Measurements from ENCODE around the gene UTP25. TPM values are rescaled to one million over a fixed set of nuclear protein-coding genes. Genes with fewer than 3 reads are reported as not detected.

Gene UTP25, protein sequence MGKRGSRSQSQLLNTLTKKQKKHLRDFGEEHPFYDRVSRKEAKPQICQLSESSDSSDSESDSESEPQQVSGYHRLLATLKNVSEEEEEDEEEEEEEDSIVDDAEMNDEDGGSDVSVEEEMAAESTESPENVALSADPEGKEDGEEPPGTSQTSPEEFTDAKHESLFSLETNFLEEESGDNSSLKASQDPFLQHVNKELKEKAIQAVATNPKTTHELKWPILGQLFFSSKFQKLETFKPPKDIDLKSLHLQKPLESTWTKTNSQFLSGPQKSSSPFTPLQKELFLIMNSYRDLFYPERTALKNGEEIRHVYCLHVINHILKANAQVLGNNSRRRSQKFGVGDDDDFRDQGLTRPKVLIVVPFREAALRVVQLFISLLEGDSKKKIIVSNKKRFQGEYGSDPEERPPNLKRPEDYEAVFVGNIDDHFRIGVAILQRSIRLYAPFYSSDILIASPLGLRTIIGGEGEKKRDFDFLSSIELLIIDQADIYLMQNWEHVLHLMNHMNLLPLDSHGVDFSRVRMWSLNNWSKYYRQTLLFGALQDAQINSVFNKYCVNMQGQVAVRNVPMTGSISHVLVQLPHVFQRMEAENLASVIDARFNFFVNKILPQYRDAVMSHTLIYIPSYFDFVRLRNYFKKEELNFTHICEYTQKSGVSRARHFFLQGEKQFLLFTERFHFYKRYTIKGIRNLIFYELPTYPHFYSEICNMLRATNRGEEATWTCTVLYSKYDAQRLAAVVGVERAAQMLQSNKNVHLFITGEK
- 3.6 and 5.9 TPM in 2 replicates for total RNA-seq

DNA sequence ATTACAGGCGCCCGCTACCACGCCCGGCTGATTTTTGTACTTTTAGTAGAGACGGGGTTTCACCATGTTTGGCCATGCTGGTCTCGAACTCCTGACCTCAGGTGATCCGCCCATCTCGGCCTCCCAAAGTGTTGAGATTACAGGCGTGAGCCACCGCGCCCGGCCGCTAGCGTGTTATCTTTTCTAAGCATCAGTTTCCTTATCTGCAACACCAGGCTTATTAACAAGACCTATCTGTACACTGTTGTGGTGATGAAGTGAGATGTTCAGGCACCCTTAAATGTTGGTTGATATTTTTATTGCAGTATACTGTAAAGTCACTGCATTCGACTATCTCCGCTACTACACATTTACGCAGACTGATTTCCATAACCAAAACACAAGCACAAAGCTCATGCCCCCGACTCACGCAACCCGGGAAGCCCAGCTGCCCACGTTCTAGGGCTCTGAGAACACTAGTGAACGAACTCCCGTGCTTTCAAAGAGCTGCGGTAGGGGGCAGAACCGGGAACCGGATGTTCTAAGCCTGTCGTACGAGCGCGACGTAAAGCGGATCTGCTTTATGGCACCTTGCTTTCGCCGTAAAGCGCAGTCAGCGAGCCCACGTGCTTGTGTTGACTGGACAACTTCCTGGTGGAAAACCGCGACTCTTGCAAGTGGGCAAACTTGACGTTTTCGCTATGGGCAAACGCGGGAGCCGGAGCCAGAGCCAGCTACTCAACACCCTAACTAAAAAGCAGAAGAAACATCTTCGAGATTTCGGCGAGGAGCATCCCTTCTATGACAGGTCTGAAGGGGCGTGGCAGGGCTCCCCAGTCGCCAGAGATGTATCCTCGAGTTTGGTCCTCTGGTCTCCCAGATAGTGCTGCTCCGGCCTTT is at the start of gene UTP25:
TSS of gene UTP25 (plus strand) at position 589 of the 879 bp plus-strand sequence. CDS start at position 681, 92 bp downstream.

GRCh38 chr1:209784265-209785169 is 43.3 kb upstream of the UTP25 start, which contains the start of gene C1orf74:
TSS of gene C1orf74 (minus strand) at chr1:209784559. CDS start at chr1:209783634, 925 bp downstream.

DNA sequence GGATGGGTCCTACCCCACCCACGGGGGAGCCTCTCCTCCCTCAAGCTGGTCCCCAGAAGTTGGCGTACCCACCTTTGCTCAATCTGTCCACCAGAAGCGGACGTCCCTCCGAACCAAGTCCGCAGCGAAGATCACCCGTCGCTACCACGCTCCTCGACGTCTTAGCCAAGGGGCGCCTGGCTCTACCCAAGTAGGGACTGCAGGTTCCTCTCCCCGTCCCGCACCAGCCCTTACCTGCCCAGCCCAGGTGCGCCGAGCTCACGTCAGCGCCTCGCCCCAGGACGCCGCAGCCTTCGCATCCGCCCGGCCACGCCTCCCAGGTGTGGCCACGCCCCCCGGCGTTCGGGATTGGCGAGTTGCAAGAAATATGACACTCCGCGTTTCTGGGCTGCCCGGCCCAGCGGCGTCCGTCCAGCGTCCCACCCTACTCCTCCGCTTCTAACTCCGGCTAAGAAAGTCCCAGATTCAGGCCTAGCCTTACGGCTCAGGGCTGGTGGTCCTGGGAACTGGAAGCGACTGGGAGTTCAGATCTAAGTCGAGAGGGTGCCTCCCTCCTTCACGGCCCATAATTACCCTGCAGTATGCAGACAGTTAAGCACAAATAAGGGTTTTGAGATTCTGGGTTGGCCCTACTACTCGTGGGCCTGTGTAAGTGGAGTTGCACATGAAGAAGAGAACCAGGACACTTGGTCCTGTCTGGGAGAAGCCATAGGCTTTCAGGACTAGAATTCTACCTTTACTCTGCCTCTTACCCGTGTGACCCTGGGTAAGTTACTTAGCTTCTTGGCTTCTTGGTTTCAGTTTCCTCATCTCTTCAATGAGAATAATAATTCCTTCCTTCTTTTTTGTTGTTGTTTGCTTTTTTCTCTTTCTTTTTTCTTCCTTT is 21.7 kb upstream of the UTP25 start, which contains the start of gene IRF6:
TSS of gene IRF6 (minus strand) at position 268 of the 886 bp plus-strand sequence. CDS start 4,729 bp downstream, outside the sequence.

Other genes with a start within 250 kb of the UTP25 start
- 0.28 and 0.83 TPM in 2 replicates for gene CAMK1G, start 244.3 kb upstream of the UTP25 start, total RNA-seq
- gene LAMB3, start 175.5 kb upstream of the UTP25 start, total RNA-seq, result 7.1 and 9.3 TPM in 2 replicates
- gene G0S2, start 152.6 kb upstream of the UTP25 start, total RNA-seq, result 38.9 and 55.8 TPM in 2 replicates
- 137 and 168 TPM in 2 replicates for gene HSD11B1, start 123.1 kb upstream of the UTP25 start, total RNA-seq
- under 0.01 and 0.28 TPM in 2 replicates for gene TRAF3IP3, start 71.9 kb upstream of the UTP25 start, total RNA-seq
- 2.0 and 2.3 TPM in 2 replicates for gene C1orf74, start 43.4 kb upstream of the UTP25 start, total RNA-seq
- 0.09 and 0.14 TPM in 2 replicates for gene IRF6, start 21.8 kb upstream of the UTP25 start, total RNA-seq
- gene SYT14, start 110.2 kb downstream of the UTP25 start, total RNA-seq, result 0.65 and 1.8 TPM in 2 replicates